K562 (cell line): Measurements from ENCODE around the gene TENM3. TPM values are rescaled to one million over a fixed set of nuclear protein-coding genes. Genes with fewer than 3 reads are reported as not detected.

Source experiments
- ATAC-seq: fragments of 200-7000 bp; cut with Tn5 transposase; 3 replicates; pipeline ENCODE4 v1.9.1; 2020; ENCODE audit warnings: moderate library complexity
- BruUV-seq: library from RNA; stranded (reverse); fragments of 400-500 nt; replicated peaks from 2 replicates; lab custom pipeline; 2021; lab: Mats Ljungman, UMichigan
- CTCF ChIA-PET: fragments of 300-600 bp; formaldehyde crosslinking; extraction: SDS; loops from one replicate; lab custom pipeline; 2021; ENCODE audit warnings: low intra/inter-chr PET ratio; lab: Yijun Ruan, JAX
- POLR2A ChIA-PET: fragments of 300-600, 350-650 bp; sonication (Branson Sonifier 250); formaldehyde crosslinking; extraction: SDS; loops from one replicate; lab custom pipeline; 2021; ENCODE audit warnings: antibody characterized with exemption, inconsistent platforms; lab: Yijun Ruan, JAX
- DNase-seq, 4 experiments: peaks; one replicate each; pipeline versions ENCODE4 v3.0.0 to v3.0.0-alpha.2; 2011 to 2018; ENCODE audit warnings: low spot score in 3 of 4, mixed read lengths in 3 of 4; ENCODE audit errors: extremely low read depth in 1 of 4
- FAIRE-seq: peaks from 2 replicates; lab custom pipeline; 2011; peaks lifted over from hg19 to GRCh38; lab: Jason Lieb, UNC
- H2AFZ ChIP-seq: 2 replicates; pipeline ENCODE4 v1.6.0; 2011; ENCODE audit warnings: low read depth, low read length, control low read depth, inconsistent platforms
- H3K27ac ChIP-seq: fragments of 200-600 bp; 3 replicates; pipeline ENCODE4 v1.8.0; 2011; ENCODE audit warnings: low read depth, mild to moderate bottlenecking, control low read depth, inconsistent platforms, low read length, moderate library complexity, mixed read lengths; ENCODE audit errors: extremely low read depth
- H3K27me3 ChIP-seq, 2 experiments: fragments of 300-600 bp in 1 of 2; 2 replicates in 1 of 2; 3 replicates in 1 of 2; pipeline versions ENCODE4 v1.6.0 to v1.8.0; 2011; ENCODE audit warnings: inconsistent platforms in 2 of 2, low read length in 2 of 2, mild to moderate bottlenecking in 1 of 2, mixed read lengths in 1 of 2, moderate library complexity in 1 of 2; ENCODE audit not compliant: control insufficient read depth in 2 of 2, insufficient read depth in 2 of 2
- H3K36me3 ChIP-seq: fragments of 300-600 bp; 3 replicates; pipeline ENCODE4 v1.8.0; 2011; ENCODE audit warnings: mild to moderate bottlenecking, low read length, inconsistent platforms; ENCODE audit not compliant: control insufficient read depth, insufficient read depth
- H3K4me1 ChIP-seq, 2 experiments: fragments of 200-600 bp in 1 of 2; replicated peaks in 1 of 2; 2 replicates in 1 of 2; 3 replicates in 1 of 2; pipeline versions ENCODE4 v1.5.1 to v1.8.0; 2011; ENCODE audit warnings: inconsistent platforms in 2 of 2, low read length in 2 of 2, mild to moderate bottlenecking in 1 of 2, mixed read lengths in 1 of 2, moderate library complexity in 1 of 2; ENCODE audit not compliant: control insufficient read depth in 2 of 2, insufficient read depth in 2 of 2
- H3K4me2 ChIP-seq: 2 replicates; pipeline ENCODE4 v1.6.1; 2011; ENCODE audit warnings: low read length, control low read depth, inconsistent platforms, mixed read lengths; ENCODE audit not compliant: insufficient read depth
- H3K4me3 ChIP-seq: fragments of 200-600 bp; sonication (generic), shearing (Covaris generic); 2 replicates; pipeline ENCODE4 v1.5.1; 2016; ENCODE audit warnings: control low read depth, inconsistent platforms
- H3K79me2 ChIP-seq: fragments of 200-600 bp; 3 replicates; pipeline ENCODE4 v1.8.0; 2011; ENCODE audit warnings: low read length, inconsistent platforms; ENCODE audit not compliant: control insufficient read depth, insufficient read depth
- H3K9ac ChIP-seq, 2 experiments: 2 replicates each; pipeline versions ENCODE4 v1.6.0 to v1.6.1; 2011; ENCODE audit warnings: low read depth in 2 of 2, low read length in 2 of 2, control low read depth in 1 of 2, inconsistent platforms in 1 of 2, mild to moderate bottlenecking in 1 of 2, mixed read lengths in 1 of 2; ENCODE audit not compliant: insufficient read depth in 1 of 2
- H3K9me1 ChIP-seq: one replicate; pipeline ENCODE4 v1.6.0; 2011; ENCODE audit warnings: inconsistent platforms, mild to moderate bottlenecking, low read length, moderate library complexity; ENCODE audit not compliant: control insufficient read depth, insufficient read depth
- H3K9me3 ChIP-seq: replicated peaks from 2 replicates; pipeline ENCODE4 v1.5.1; 2011; ENCODE audit warnings: low read depth, low read length, inconsistent platforms; ENCODE audit not compliant: control insufficient read depth, insufficient read depth
- H4K20me1 ChIP-seq: replicated peaks from 2 replicates; pipeline ENCODE4 v1.6.1; 2011; ENCODE audit warnings: low read length, inconsistent platforms, mixed read lengths; ENCODE audit not compliant: control insufficient read depth, insufficient read depth
- EP400 ChIP-seq: fragments of 450-650 bp; IDR thresholded peaks from 2 replicates; pipeline ENCODE4 v1.6.1; 2017; ENCODE audit warnings: antibody characterized with exemption, mild to moderate bottlenecking, moderate library complexity
- PTRF ChIP-seq: fragments of 450-650 bp; IDR thresholded peaks from 2 replicates; pipeline ENCODE4 v1.6.1; 2016; ENCODE audit warnings: mild to moderate bottlenecking, missing genetic modification characterization, missing compliant biosample characterization
- SMC3 ChIP-seq: conservative IDR thresholded peaks from 2 replicates; pipeline ENCODE4 v1.6.1; 2011; ENCODE audit warnings: low read depth, low read length, improper control_type of control experiment; ENCODE audit not compliant: insufficient read depth
- SRSF9 ChIP-seq: fragments of 200-400 bp; formaldehyde crosslinking; IDR thresholded peaks from 2 replicates; pipeline ENCODE4 v1.6.1; 2017; ENCODE audit warnings: low read depth, low read length, borderline replicate concordance
- SUPT5H ChIP-seq: fragments of 450-650 bp; IDR thresholded peaks from 2 replicates; pipeline ENCODE4 v1.6.1; 2016
- ZBTB17 ChIP-seq: fragments of 450-650 bp; formaldehyde crosslinking; IDR thresholded peaks from 2 replicates; pipeline ENCODE4 v1.4.0; 2020; ENCODE audit warnings: mild to moderate bottlenecking
- ZNF165 ChIP-seq: fragments of 250-450 bp; sonication (Bioruptor Pico); IDR thresholded peaks from 2 replicates; pipeline ENCODE4 v1.4.0; 2020; ENCODE audit warnings: borderline replicate concordance
- ZNF175 ChIP-seq: fragments of 200-800 bp; sonication (Bioruptor generic); IDR thresholded peaks from 2 replicates; pipeline ENCODE4 v1.6.1; 2016; ENCODE audit warnings: low read depth, mild to moderate bottlenecking, missing genetic modification characterization, missing compliant biosample characterization
- WGBS: fragments of 100-300 bp; shearing (Covaris generic); methylation state at CpG from one replicate; pipeline ENCODE4 v1.1.6; 2016; ENCODE audit warnings: low coverage, mixed read lengths; ENCODE audit not compliant: insufficient coverage; ENCODE audit errors: missing lambda C conversion rate; 5-methylcytosine and 5-hydroxymethylcytosine counted together
- in situ Hi-C: fragments of 300-500 bp; cut with MboI; formaldehyde crosslinking; loops from 4 replicates; pipeline ENCODE4 v1.15.0; 2018; ENCODE audit warnings: inconsistent platforms, mixed read lengths
- intact Hi-C: fragments of 100-400 bp; cut with micrococcal nuclease; formaldehyde crosslinking; loops from 2 replicates; pipeline ENCODE4 v1.14.2; 2022
- polyA plus RNA-seq, 8 experiments: library from polyadenylated mRNA; depleted of rRNA in 4 of 8; stranded (reverse) in 5 of 8; unstranded in 3 of 8; fragments of >200 nt; fragmentation: Nextera tagmentation in 2 of 8; fragmentation: Illumina TruSeq in 1 of 8; extraction: Ambion mirVana in 2 of 8; extraction: Trizol in 1 of 8; gene quantifications; 2 replicates each; pipeline versions ENCODE4 v1.2.1 to v1.2.3, GENCODE V29; 2011 to 2014; ENCODE audit warnings: inconsistent platforms in 1 of 8, missing spikeins in 1 of 8
- total RNA-seq, 7 experiments: library from RNA; depleted of rRNA in 6 of 7; stranded (reverse); fragments of >200 nt in 6 of 7; fragmentation: Illumina TruSeq in 2 of 7; extraction: Trizol in 2 of 7; gene quantifications; 2 replicates each; pipeline versions ENCODE4 v1.2.1 to v1.2.3, GENCODE V29; 2011 to 2021; ENCODE audit warnings: low replicate concordance in 1 of 7
- TF ChIP-seq, protein P1 (sequence below): sonication (generic); formaldehyde crosslinking; IDR thresholded peaks from 2 replicates; pipeline ENCODE4 v1.8.0; 2022; ENCODE audit warnings: missing genetic modification reagents, mild to moderate bottlenecking, borderline replicate concordance

TENM3 gene
- total and polyA plus RNA-seq, 9 of the 15 experiments (the other 6 are each of a cell fraction or from before 2014, with no cell fraction given), result 0.01 to 0.02 TPM; not detected in 7

DNA sequence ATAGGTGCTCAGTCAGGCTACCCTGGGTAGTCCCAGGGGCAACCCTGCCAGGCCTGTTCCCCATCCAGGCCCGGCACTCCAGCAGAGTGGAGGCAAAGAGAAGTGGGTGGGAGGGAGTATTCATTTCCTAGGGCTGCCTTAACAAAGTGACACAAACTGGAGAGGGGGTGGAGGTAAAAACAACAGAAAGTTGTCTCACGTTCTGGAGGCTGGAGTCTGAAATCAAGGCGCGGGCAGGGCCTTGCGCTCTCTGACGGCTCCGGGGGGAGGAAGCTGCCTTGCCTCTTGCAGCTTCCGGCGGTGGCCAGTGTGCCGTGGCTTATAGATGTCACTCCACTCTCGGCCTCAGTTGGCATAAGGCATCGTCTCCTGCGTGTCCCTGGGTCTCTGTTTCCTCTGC, 583.2 kb downstream of the TENM3 start:
- ATAC-seq (no peak), FAIRE-seq (no peak), DNase-seq (no peak)
- Histone ChIP-seq H3K9me1 (no peaks in the 10 kb centered on the region), H3K27me3 (peaks cover 18 to 75% of the 10 kb centered on the region in 2 experiments), H3K4me3 (no peak overlapping the region), H3K4me1 (peaks cover 0 to 3% of the 10 kb centered on the region in 2 experiments; a peak in 1 of 5 replicates), H3K9me3 (no peaks in the 10 kb centered on the region), H3K79me2 (no peaks in the 10 kb centered on the region), H3K4me2 (no peak overlapping the region), H4K20me1 (no peaks in the 10 kb centered on the region), H2AFZ (no peak overlapping the region), H3K27ac (no peak overlapping the region), H3K9ac (no peak overlapping the region), H3K36me3 (no peaks in the 10 kb centered on the region)
- CTCF ChIA-PET, result no interaction called here
- TF ChIP-seq EP400, result no peak
- TF ChIP-seq SMC3, result no peak
- no peak for TF ChIP-seq ZNF165 (CRISPR knock-in tag)
- TF ChIP-seq SRSF9, result no peak
- no peak for TF ChIP-seq ZNF175
- TF ChIP-seq PTRF, result no peak
- intact Hi-C loops (no loop called here), in situ Hi-C loops (no loop called here)
- WGBS, result 3% methylated on average over 13 of the region's 13 CpGs
- POLR2A ChIA-PET, result no interaction called here
- no TSS peak for BruUV-seq

- H3K9ac ChIP-seq, result no peak overlapping the region
- no peak for ATAC-seq
- no TSS peak for BruUV-seq
- no peaks in the 10 kb centered on the region for H3K9me1 ChIP-seq
- intact Hi-C loops, result no loop called here
- CTCF ChIA-PET, result no interaction called here
- no peaks in the 10 kb centered on the region for H3K36me3 ChIP-seq
- H3K79me2 ChIP-seq, result no peaks in the 10 kb centered on the region
- H4K20me1 ChIP-seq, result no peaks in the 10 kb centered on the region
- H3K4me3 ChIP-seq, result no peak overlapping the region
- H3K9me3 ChIP-seq, result no peaks in the 10 kb centered on the region
- no peak overlapping the region for H2AFZ ChIP-seq
- POLR2A ChIA-PET, result no interaction called here
- H3K27me3 ChIP-seq, result peaks cover 18 to 70% of the 10 kb centered on the region in 2 experiments
- no peak for FAIRE-seq
- TF ChIP-seq SUPT5H (no peak), ZBTB17 (CRISPR knock-in tag) (no peak)
- TF ChIP-seq, protein P1, sequence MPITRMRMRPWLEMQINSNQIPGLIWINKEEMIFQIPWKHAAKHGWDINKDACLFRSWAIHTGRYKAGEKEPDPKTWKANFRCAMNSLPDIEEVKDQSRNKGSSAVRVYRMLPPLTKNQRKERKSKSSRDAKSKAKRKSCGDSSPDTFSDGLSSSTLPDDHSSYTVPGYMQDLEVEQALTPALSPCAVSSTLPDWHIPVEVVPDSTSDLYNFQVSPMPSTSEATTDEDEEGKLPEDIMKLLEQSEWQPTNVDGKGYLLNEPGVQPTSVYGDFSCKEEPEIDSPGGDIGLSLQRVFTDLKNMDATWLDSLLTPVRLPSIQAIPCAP, result no peak
- 5% methylated on average over 7 of the region's 8 CpGs for WGBS
- no peak for DNase-seq
- H3K4me2 ChIP-seq, result no peak overlapping the region
- no peak overlapping the region for H3K27ac ChIP-seq
- in situ Hi-C loops, result no loop called here
- peaks cover 0 to 3% of the 10 kb centered on the region in 2 experiments; a peak in 1 of 5 replicates for H3K4me1 ChIP-seq
Measured at GRCh38 chr4:182827166-182827565, 584.0 kb downstream of the TENM3 start.
